Measurements from ENCODE around the gene GPATCH8.
"Not testable (repeated sequence)": the region's sequence is repeated elsewhere in the genome, so short reads cannot be mapped to it uniquely, and the experiment has no call there.

GPATCH8 gene

GRCh38 chr17:44368391-44369243 lies 134.6 kb downstream of the GPATCH8 start:
- not testable (repeated sequence) for DNase-seq

DNA sequence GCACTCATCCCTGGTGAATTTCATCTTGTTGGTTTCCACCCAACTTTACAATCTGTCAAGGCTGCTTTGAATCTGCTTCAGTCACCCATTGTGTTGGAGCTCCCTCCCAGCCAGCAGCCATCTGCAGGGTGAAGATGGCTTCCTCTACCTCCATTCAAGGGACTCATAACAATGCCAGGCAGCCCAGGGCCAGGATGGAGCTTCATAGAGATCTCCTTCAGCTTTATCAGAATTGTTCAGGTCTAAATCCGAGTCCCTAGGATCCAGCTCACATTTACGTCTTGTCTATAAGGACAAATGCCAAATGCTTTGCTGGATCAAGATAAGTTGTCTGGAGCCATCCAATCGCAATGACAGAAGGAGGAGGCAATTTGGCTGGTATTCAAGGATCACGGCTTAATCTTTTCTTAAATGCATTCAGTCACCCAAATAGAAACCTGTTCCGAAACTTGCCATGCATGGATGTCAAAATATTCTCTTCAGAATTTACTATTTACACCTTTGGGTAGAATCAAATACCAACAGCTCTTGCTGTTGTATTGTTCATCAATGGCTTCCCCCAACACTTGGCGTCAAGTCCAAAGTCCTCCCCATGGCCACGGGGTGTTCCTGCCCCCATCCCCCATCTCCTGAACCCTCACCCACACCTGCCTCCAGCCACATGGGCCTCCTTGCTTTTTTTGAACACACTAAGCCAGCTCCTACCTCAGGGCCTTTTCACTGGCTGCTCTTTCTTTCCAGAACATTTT lies 135.8 kb downstream of the GPATCH8 start:
- DNase-seq = no peak

DNA sequence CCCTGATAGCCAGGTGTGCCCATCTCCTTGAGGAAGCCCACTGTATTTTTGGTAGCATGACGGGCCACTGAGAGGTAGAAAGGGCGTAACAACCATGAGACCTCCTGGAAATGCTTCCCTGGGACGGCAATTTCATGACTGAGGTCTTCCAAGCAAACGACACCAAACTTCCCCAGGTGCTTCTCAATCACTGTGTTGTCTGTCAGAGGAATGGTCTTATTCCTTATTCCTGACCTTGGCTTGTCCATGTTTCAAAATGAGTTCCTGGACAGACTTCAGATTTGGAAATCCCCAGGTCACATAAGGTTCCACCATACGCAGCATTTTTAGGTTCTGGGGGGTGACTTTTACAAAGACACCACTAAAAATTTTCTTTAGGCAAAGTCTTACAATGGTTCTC lies 138.2 kb downstream of the GPATCH8 start:
- not testable (repeated sequence) for DNase-seq

GRCh38 chr17:44363613-44364159 lies 139.5 kb downstream of the GPATCH8 start, which contains the start of gene FAM171A2:
Gene FAM171A2 (minus strand): TSS chr17:44363853. CDS start chr17:44363714, 139 bp downstream.
- DNase-seq = peak; percentile 66 to 75

GRCh38 chr17:44362949-44363612 lies 140.1 kb downstream of the GPATCH8 start:
- peak; percentile 43 to 71 for DNase-seq

- no peak for DNase-seq
Measured at GRCh38 chr17:44362459-44362948, 140.7 kb downstream of the GPATCH8 start.

- peak in 1 of 2 experiments; percentile 29 for DNase-seq
Measured at GRCh38 chr17:44361292-44362260, 141.6 kb downstream of the GPATCH8 start.

DNA sequence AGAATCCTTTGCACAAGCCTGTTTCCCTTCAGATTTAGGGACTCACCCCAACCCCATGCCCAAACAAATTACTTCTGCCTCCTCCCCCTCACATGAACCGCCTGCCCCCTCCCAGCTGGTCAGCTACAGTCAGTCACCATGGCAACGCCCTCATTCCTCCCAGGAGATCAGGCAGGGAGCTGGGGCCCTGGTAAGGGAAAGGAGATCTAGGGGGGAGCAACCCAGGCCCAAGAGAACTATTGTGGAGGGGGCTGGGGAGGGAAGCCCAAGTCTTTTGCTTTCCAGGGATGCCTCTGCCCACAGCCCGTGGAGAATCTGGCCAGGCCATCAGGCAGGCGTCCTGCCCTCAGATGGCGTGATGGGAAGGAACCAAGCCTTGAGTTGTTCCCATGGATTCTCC lies 142.4 kb downstream of the GPATCH8 start:
- no peak for DNase-seq

DNA sequence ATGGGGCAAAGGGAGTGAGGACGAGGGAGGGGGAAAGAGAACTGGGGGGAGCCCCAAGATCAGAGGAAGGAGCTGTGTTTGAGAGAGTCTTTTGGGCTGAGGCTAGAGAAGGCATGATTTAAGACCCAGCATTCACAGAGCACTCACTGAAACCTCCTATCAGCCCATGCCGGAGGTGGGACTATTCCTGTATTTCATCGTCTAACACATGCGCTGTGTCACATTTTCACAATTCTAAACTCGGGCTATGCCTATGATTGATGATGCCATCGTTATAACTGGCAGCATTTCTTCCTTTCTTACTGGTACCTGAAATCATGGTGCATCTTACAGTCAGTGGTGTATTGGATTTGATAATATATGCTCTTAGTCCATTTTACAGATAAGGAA lies 143.1 kb downstream of the GPATCH8 start:
- DNase-seq = no peak

- DNase-seq = no peak
Measured at GRCh38 chr17:44359458-44360143, 143.6 kb downstream of the GPATCH8 start.

DNA sequence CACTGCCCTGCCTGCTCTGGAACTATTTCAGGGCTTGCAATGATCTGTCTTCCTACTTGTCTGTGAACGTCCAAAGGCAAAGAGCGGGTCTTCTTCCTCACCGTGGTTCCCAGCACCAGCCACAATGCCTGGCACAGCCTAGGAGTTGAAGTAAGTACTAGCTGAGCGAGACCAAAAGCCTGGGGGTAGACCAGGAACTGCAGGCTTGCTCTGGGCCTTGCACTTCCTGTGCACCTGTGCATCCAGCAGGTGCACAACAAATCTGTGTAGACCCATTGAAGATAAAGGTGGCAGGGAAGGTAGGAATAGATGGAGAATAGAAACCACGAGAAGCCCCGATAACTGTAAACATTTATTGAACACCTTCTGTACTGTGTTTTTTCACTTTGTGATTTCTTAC lies 144.2 kb downstream of the GPATCH8 start:
- peak in 1 of 2 experiments; percentile 42 for DNase-seq

- DNase-seq = no peak
Measured at GRCh38 chr17:44358066-44358465, 145.1 kb downstream of the GPATCH8 start.

DNA sequence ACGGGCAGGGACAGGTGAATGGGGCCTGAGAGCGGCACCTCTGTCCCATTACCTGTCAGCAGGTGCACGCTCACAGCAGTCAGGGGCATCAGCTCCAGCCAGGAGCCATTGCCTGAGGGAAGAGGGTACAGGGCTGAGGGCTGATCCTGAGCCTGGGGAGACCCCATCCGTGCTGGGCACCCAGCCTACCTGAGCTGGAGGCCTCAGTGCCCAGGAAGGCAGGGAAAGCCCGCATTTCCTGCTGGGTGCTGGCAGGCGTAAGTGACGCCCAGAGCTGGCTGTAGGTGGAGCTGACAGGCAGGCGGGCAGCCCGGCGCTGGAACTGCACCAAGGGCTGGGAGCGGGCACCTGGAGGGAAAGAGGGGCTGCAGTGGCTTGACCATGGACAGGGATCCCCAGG lies 147.0 kb downstream of the GPATCH8 start:
- no peak for DNase-seq

DNA sequence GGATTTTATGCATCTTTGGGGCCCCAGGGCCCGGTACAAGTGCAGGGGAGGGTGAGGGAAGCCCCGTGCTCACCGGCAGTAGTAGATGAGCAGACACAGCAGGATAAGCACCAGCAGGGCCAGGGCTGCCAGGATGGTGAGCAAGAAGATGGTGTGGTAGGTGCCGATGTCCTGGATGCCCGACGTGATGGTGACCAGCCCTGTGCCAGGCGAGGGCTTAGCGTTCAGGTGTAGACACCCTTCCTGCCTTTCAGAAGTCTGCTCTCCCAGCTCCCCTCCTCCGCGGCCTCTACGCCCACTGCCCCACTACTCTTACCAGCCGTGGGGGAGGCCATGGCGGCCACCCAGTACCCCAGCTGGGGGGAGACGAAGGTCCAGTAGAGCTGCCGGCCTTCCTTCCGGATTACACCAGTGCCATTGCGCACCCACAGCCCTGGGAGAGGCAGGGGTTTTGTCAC lies 147.5 kb downstream of the GPATCH8 start:
- DNase-seq = no peak

- no peak for DNase-seq
Measured at GRCh38 chr17:44354582-44355561, 148.3 kb downstream of the GPATCH8 start.

DNA sequence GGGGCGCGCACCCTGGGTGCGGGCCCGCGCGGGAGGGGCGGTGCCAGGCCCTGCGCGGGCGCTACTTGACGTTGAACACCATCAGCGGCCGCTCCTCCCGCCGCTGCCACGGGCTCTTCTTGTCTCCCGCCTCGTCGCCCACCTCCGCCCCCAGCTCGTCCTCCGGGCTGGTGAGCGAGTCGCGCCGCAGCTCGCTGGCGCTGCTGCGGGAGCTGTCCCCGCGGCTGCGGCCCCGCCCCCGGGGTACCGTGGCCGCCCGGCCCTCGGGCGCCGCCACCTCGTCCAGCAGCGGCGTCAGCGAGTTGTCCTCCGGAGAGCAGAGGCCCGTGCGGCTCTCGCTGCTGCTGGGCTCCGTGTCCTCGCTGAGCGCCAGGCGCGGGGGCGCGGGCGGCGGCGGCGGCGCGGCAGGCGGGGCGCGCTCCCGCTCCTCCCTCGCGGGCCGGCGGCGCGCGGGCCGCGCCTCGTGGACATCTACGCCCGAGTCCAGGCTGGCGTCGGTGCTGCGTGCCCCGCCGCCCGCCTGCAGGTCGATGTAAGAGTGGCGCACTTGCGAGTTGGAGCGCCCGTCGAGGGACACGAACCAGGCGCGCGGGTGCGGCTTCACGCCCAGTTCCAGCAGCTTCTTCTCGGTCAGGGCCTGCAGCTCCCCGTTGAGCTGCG lies 149.4 kb downstream of the GPATCH8 start:
- no peak for DNase-seq

DNA sequence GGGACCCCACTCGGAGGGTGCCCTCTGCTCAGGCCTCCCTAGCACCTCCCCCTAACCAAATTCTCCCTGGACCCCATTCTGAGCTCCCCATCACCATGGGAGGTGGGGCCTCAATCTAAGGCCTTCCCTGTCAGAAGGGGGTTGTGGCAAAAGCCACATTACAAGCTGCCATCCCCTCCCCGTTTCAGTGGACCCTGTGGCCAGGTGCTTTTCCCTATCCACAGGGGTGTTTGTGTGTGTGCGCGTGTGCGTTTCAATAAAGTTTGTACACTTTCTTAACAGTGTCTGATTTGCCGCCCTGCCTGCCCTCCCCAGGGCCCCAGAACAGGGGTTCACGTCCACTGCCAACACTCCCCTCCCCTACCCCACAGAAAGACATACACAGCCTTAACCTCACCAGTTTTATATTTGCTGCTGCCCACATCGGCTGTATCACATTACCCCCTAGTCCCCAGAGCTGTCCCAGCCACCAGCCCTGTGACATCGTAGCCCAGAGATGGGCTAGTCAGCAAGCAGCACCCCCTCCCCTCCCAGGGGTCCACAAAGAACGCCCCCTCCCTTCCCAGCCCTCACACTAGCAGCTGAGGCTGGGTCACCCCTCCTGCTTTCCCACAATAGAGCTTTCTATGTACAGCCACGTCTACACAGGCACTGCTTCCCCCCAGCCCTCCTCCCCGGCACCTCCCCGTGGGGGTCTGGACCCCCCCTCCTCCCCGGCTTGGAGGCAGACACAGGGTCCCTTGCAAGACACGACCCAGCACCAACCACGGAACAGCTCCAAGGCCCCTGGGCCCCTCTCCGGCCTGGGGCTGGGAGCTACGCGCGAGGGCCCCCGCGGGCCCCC lies 150.2 kb downstream of the GPATCH8 start:
- no peak for DNase-seq

All from NCI-H2081 (cell line).